ENCODE results near the gene MBP.

MBP gene

GRCh38 chr18:77150588-77150987 lies 18.0 kb upstream of the MBP start:
- no peak overlapping the region for H3K4me3 ChIP-seq (ENCODE audit: low read depth in 1 of 2, low read length in 2 of 2)
- no peaks in the 10 kb centered on the region for H3K27me3 ChIP-seq (ENCODE audit: low read depth, low read length)
- no peaks in the 10 kb centered on the region for H3K36me3 ChIP-seq (ENCODE audit: control insufficient read depth in 1 of 2, insufficient read depth in 2 of 2, low read length in 2 of 2)
- no peaks in the 10 kb centered on the region for H3K4me1 ChIP-seq (ENCODE audit: control insufficient read depth in 1 of 2, insufficient read depth in 2 of 2, low read length in 2 of 2)
- H3K27ac ChIP-seq (ENCODE audit: low read length), result no peak overlapping the region
- no peaks in the 10 kb centered on the region for H3K9me3 ChIP-seq (ENCODE audit: control insufficient read depth in 1 of 2, low read length in 2 of 2)

DNA sequence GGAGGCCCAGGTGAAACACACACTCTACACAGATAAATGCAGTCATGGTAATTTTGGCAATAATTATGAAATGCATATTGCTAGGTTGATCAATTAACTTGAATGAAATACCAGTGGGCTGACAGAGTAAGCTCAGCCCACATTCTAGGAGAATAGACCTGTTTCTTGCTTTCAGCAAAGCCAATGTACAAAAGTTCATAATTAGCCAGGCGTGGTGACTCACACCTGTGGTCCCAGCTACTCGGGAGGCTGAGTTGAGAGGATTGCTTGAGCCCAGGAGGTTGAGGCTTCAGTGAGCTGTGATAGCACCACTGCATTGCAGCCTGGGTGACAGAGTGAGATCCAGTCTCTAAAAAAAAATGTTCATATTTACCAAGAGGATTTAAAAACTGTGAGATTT lies 15.7 kb upstream of the MBP start:
- H3K27me3 ChIP-seq (ENCODE audit: low read depth, low read length), result no peaks in the 10 kb centered on the region
- H3K27ac ChIP-seq (ENCODE audit: low read length), result no peak overlapping the region
- H3K9me3 ChIP-seq (ENCODE audit: control insufficient read depth in 1 of 2, low read length in 2 of 2), result peaks cover 0 to 4% of the 10 kb centered on the region in 2 donors
- H3K4me3 ChIP-seq (ENCODE audit: low read depth in 1 of 2, low read length in 2 of 2), result no peak overlapping the region
- H3K36me3 ChIP-seq (ENCODE audit: control insufficient read depth in 1 of 2, insufficient read depth in 2 of 2, low read length in 2 of 2), result no peaks in the 10 kb centered on the region
- no peaks in the 10 kb centered on the region for H3K4me1 ChIP-seq (ENCODE audit: control insufficient read depth in 1 of 2, insufficient read depth in 2 of 2, low read length in 2 of 2)

DNA sequence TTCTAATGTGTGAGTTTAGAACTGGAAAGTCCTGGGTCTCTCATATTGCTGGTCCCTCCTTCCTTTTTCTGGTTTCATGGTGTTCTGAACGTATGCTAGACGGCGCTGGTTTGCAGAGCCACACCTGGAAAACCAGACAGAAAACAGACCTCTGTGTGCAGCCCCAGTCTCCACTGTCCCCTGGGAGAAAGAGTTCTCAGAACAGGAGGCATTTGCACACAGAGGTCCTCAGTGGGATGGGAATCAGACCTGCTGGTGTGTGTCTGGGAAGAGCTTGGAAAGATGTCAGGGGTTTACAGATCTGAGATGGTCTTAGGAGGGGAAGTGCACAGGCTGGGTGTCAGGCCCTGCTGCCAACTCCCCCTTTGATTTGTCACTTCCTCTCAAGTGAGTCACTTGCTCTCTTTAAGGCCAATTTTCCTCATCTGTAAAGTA lies 14.9 kb upstream of the MBP start:
- no peaks in the 10 kb centered on the region for H3K27me3 ChIP-seq (ENCODE audit: low read depth, low read length)
- no peaks in the 10 kb centered on the region for H3K4me1 ChIP-seq (ENCODE audit: control insufficient read depth in 1 of 2, insufficient read depth in 2 of 2, low read length in 2 of 2)
- H3K36me3 ChIP-seq (ENCODE audit: control insufficient read depth in 1 of 2, insufficient read depth in 2 of 2, low read length in 2 of 2), result no peaks in the 10 kb centered on the region
- no peak overlapping the region for H3K27ac ChIP-seq (ENCODE audit: low read length)
- H3K9me3 ChIP-seq (ENCODE audit: control insufficient read depth in 1 of 2, low read length in 2 of 2), result peaks cover 0 to 8% of the 10 kb centered on the region in 2 donors
- no peak overlapping the region for H3K4me3 ChIP-seq (ENCODE audit: low read depth in 1 of 2, low read length in 2 of 2)

DNA sequence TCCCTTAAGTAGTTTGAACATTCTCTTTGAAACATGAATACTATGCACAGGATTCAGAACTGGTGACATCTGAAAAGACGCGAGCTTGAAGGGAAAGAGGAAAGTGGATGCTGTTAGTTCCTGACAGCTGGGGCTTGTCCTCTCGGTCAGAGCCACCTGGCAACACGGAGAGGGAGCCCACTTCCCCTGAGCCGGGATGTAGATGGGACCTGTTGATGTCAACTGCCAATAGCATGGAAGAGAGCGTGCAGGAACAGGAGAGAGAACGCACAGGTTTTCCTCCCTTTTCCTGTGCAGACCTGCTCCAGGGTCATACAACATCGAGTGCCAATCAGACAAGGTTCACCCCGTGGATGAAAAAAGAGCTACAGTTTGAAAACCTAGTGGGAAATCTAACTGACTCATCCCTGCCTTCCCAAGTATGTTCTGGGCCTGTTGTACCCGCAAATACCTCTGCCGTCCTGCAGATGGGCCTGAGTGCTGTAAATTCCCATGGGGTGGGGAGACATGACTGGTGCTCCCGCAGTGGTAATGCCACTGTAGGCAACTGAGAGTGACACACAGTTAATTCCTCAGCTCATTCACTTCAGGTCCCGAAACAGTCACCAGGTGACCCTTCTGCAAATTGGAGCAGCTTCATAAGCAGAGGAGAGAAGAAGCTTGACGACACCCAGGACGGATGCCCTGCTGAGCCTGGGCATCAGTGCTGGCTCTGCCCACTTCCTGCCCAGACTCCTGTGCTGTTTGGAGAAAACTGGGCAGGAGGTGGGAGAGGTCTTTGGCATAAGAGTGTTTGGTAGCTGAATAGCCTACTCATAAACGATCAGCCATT lies 13.9 kb upstream of the MBP start:
- Histone ChIP-seq H3K9me3 (ENCODE audit: control insufficient read depth in 1 of 2, low read length in 2 of 2) (peaks cover 0 to 8% of the 10 kb centered on the region in 2 donors), H3K27me3 (ENCODE audit: low read depth, low read length) (no peaks in the 10 kb centered on the region), H3K4me3 (ENCODE audit: low read depth in 1 of 2, low read length in 2 of 2) (no peak overlapping the region), H3K36me3 (ENCODE audit: control insufficient read depth in 1 of 2, insufficient read depth in 2 of 2, low read length in 2 of 2) (no peaks in the 10 kb centered on the region), H3K27ac (ENCODE audit: low read length) (no peak overlapping the region), H3K4me1 (ENCODE audit: control insufficient read depth in 1 of 2, insufficient read depth in 2 of 2, low read length in 2 of 2) (no peaks in the 10 kb centered on the region)

DNA sequence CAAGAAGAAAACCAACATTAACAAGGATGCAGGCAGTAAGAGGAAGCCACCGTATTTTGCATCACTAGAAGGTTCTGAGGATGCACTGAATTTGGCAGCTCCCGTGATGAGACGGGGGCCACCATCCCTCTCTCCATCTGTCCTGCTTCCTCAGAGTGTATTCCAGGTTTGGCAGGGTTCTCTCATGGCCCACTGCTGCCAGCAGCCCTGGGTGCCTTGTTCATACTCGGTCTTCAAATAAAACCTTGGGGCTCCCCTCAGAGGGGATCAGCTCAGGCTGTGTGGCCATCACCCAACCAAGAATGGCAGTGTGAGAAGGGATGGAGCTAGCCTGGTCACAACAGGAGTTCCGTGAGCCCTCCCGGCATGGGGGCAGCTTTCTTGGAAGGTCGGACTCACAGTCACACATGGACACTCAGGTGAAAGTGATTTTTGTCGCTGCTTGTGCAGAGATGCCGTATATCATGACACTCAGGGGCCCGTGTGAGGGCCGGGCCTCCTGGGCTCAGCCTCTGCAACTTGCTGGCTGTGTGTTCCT lies 12.8 kb upstream of the MBP start:
- Histone ChIP-seq H3K4me1 (ENCODE audit: control insufficient read depth in 1 of 2, insufficient read depth in 2 of 2, low read length in 2 of 2) (no peaks in the 10 kb centered on the region), H3K27me3 (ENCODE audit: low read depth, low read length) (no peaks in the 10 kb centered on the region)

GRCh38 chr18:77144451-77145118 lies 12.0 kb upstream of the MBP start:
- Histone ChIP-seq H3K27ac (ENCODE audit: low read length) (no peak overlapping the region), H3K4me3 (ENCODE audit: low read depth in 1 of 2, low read length in 2 of 2) (no peak overlapping the region), H3K36me3 (ENCODE audit: control insufficient read depth in 1 of 2, insufficient read depth in 2 of 2, low read length in 2 of 2) (no peaks in the 10 kb centered on the region), H3K27me3 (ENCODE audit: low read depth, low read length) (no peaks in the 10 kb centered on the region), H3K9me3 (ENCODE audit: control insufficient read depth in 1 of 2, low read length in 2 of 2) (peaks cover 0 to 8% of the 10 kb centered on the region in 2 donors), H3K4me1 (ENCODE audit: control insufficient read depth in 1 of 2, insufficient read depth in 2 of 2, low read length in 2 of 2) (no peaks in the 10 kb centered on the region)

More for the DNA sequence above, 12.8 kb upstream of the MBP start:
- H3K27ac ChIP-seq (ENCODE audit: low read length), result no peak overlapping the region
- H3K4me3 ChIP-seq (ENCODE audit: low read depth in 1 of 2, low read length in 2 of 2), result no peak overlapping the region
- no peaks in the 10 kb centered on the region for H3K36me3 ChIP-seq (ENCODE audit: control insufficient read depth in 1 of 2, insufficient read depth in 2 of 2, low read length in 2 of 2)
- peaks cover 0 to 8% of the 10 kb centered on the region in 2 donors for H3K9me3 ChIP-seq (ENCODE audit: control insufficient read depth in 1 of 2, low read length in 2 of 2)

DNA sequence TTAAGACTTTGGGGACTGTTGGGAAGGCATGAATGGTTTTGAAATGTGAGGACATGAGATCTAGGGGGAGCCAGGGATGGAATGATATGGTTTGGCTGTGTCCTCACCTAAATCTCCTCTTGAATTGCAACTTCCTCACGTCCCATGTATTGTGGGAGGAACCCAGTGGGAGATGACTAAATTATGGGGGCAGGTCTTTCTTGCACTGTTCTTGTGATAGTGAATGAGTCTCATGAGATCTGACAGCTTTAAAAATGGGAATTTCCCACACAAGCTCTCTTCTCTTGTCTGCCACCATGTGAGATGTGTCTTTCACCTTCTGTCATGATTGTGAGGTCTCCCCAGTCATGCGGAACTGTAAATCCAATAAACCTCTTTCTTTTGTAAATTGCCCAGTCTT lies 11.5 kb upstream of the MBP start:
- Histone ChIP-seq H3K4me3 (ENCODE audit: low read depth in 1 of 2, low read length in 2 of 2) (no peak overlapping the region), H3K36me3 (ENCODE audit: control insufficient read depth in 1 of 2, insufficient read depth in 2 of 2, low read length in 2 of 2) (no peaks in the 10 kb centered on the region), H3K27ac (ENCODE audit: low read length) (no peak overlapping the region)

DNA sequence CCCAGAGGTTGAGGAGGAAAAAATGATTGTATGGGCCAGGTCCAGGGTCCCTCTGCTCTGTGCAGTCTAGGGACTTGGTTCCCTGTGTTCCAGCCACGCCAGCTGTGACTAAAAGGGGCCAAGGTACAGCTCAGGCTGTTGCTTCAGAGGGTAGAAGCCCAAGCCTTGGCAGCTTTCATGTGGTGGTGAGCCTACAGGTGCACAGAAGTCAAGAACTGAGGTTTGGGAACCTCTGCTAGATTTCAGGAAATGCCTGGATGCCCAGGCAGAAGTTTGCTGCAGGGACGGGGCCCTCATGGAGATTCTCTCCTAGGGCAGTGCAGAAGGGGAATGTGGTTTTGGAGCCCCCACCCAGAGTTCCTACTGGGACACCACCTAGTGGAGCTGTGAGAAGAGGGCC lies 10.6 kb upstream of the MBP start:
- no peak overlapping the region for H3K27ac ChIP-seq (ENCODE audit: low read length)
- no peaks in the 10 kb centered on the region for H3K36me3 ChIP-seq (ENCODE audit: control insufficient read depth in 1 of 2, insufficient read depth in 2 of 2, low read length in 2 of 2)
- H3K4me3 ChIP-seq (ENCODE audit: low read depth in 1 of 2, low read length in 2 of 2), result no peak overlapping the region
- peaks cover 0 to 4% of the 10 kb centered on the region in 2 donors for H3K4me1 ChIP-seq (ENCODE audit: control insufficient read depth in 1 of 2, insufficient read depth in 2 of 2, low read length in 2 of 2)
- peaks cover 0 to 8% of the 10 kb centered on the region in 2 donors for H3K9me3 ChIP-seq (ENCODE audit: control insufficient read depth in 1 of 2, low read length in 2 of 2)
- H3K27me3 ChIP-seq (ENCODE audit: low read depth, low read length), result no peaks in the 10 kb centered on the region

More for the DNA sequence above, 11.5 kb upstream of the MBP start:
- no peaks in the 10 kb centered on the region for H3K27me3 ChIP-seq (ENCODE audit: low read depth, low read length)
- H3K4me1 ChIP-seq (ENCODE audit: control insufficient read depth in 1 of 2, insufficient read depth in 2 of 2, low read length in 2 of 2), result no peaks in the 10 kb centered on the region
- H3K9me3 ChIP-seq (ENCODE audit: control insufficient read depth in 1 of 2, low read length in 2 of 2), result peaks cover 0 to 8% of the 10 kb centered on the region in 2 donors

DNA sequence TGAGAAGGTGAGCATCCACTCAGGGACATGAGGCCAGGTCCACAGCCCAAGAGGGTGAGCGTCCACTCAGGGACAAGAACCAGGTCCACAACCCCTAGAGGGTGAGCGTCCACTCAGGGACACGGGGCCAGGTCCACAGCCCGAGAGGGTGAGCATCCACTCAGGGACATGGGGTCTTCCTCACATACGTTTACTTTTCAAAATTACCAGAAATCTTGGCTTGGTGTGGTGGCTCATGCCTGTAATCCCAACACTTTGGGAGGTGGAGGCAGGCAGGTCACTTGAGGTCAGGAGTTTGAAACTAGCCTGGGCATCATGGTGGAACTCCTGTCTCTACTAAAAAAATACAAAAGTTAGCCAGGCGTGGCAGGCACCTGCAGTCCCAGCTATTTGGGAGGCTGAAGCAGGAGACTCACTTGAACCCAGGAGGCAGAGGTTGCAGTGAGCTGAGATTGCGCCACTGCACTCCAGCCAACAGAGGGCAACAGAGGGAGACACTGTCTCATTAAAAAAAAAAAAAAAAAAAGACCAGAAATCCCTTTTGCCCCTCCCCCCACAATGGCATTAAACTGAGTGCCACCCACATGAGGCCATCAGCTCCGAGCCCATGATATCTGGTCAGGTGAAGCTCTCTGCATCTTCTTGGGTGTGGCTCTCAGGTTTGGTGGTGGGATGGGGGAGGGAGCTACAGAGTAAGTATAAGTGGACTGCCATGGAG lies 9.0 kb upstream of the MBP start:
- Histone ChIP-seq H3K4me1 (ENCODE audit: control insufficient read depth in 1 of 2, insufficient read depth in 2 of 2, low read length in 2 of 2) (peaks cover 0 to 8% of the 10 kb centered on the region in 2 donors), H3K4me3 (ENCODE audit: low read depth in 1 of 2, low read length in 2 of 2) (no peak overlapping the region), H3K27me3 (ENCODE audit: low read depth, low read length) (no peaks in the 10 kb centered on the region), H3K27ac (ENCODE audit: low read length) (no peak overlapping the region), H3K36me3 (ENCODE audit: control insufficient read depth in 1 of 2, insufficient read depth in 2 of 2, low read length in 2 of 2) (no peaks in the 10 kb centered on the region), H3K9me3 (ENCODE audit: control insufficient read depth in 1 of 2, low read length in 2 of 2) (peaks cover 0 to 8% of the 10 kb centered on the region in 2 donors)

DNA sequence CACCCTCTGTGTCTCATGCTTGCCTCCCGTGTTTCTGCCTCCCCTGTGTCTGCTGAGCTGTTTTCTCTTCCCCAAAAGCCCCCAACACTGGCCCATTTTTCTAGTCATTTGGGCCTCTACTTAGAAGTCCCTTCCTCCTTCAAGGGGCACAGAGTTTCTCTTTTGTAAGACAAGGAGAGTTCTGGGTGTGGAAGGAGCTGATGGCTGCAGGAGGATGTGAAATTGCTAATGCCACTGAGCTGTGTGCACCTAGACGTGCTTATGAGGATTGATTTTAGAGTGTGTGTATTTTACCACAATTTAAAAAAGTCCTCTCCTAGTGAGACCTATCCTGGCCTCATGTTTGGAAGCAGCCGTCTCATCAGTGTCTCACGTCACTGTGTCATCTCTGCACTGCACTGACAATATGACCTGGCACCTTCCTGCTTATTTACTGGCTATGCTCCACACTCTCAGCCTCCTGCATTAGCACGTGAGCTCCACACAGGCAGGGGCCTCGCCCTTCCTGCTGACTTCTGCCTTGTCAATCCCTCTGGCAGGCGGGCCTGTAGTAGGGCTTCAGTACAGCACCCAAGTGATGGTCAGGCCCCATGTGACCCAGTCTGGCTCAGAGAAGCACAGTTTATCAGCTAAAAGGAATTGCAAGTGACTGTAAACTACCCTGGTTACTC lies 8.0 kb upstream of the MBP start:
- Histone ChIP-seq H3K36me3 (ENCODE audit: control insufficient read depth in 1 of 2, insufficient read depth in 2 of 2, low read length in 2 of 2) (no peaks in the 10 kb centered on the region), H3K9me3 (ENCODE audit: control insufficient read depth in 1 of 2, low read length in 2 of 2) (peaks cover 0 to 8% of the 10 kb centered on the region in 2 donors), H3K27ac (ENCODE audit: low read length) (no peak overlapping the region)

More for the DNA sequence above, 8.0 kb upstream of the MBP start:
- Histone ChIP-seq H3K27me3 (ENCODE audit: low read depth, low read length) (no peaks in the 10 kb centered on the region), H3K4me1 (ENCODE audit: control insufficient read depth in 1 of 2, insufficient read depth in 2 of 2, low read length in 2 of 2) (peaks cover 0 to 8% of the 10 kb centered on the region in 2 donors), H3K4me3 (ENCODE audit: low read depth in 1 of 2, low read length in 2 of 2) (no peak overlapping the region)
